CD4-positive, alpha-beta T cell (primary cell): ENCODE measurements around the gene MTG2. TPM values are rescaled to one million over a fixed set of nuclear protein-coding genes. Genes with fewer than 3 reads are reported as not detected.

ENCODE experiments used
- ATAC-seq: fragments of 200-7000 bp; cut with Tn5 transposase; one replicate; pipeline ENCODE4 v1.10.0; 2022; ENCODE audit warnings: mild to moderate bottlenecking; ENCODE audit not compliant: poor library complexity
- CTCF ChIA-PET: fragments of 350-600 bp; sonication (Branson Sonifier 250); formaldehyde crosslinking; loops from one replicate; lab custom pipeline; 2021; ENCODE audit warnings: antibody characterized with exemption, inconsistent platforms; lab: Charles Lee
- POLR2A ChIA-PET: fragments of 350-600 bp; sonication (Branson Sonifier 250); formaldehyde crosslinking; loops from one replicate; lab custom pipeline; 2021; ENCODE audit warnings: antibody characterized with exemption, inconsistent platforms; lab: Charles Lee
- DNase-seq, 14 experiments: peaks; one replicate each; pipeline ENCODE4 v3.0.0-alpha.2; 2013 to 2020; ENCODE audit warnings: mixed read lengths in 2 of 14
- H3K27ac ChIP-seq, 2 donors: one replicate each; pipeline versions ENCODE4 v1.5.1 to v1.7.0; 2013; ENCODE audit warnings: low read length in 2 of 2, low read depth in 1 of 2, mild to moderate bottlenecking in 1 of 2
- H3K27me3 ChIP-seq, 2 experiments: 1 replicate in 1 of 2; 2 replicates in 1 of 2; pipeline versions ENCODE4 v1.6.1 to v1.7.0; 2013; ENCODE audit warnings: low read length in 2 of 2, control low read depth in 1 of 2, mild to moderate bottlenecking in 1 of 2, moderate library complexity in 1 of 2; ENCODE audit not compliant: insufficient read depth in 2 of 2, control insufficient read depth in 1 of 2
- H3K36me3 ChIP-seq: one replicate; pipeline ENCODE4 v1.6.1; 2013; ENCODE audit warnings: low read length, control low read depth; ENCODE audit not compliant: insufficient read depth
- H3K4me1 ChIP-seq: one replicate; pipeline ENCODE4 v1.6.1; 2013; ENCODE audit warnings: low read length, control low read depth; ENCODE audit not compliant: insufficient read depth
- H3K4me3 ChIP-seq: one replicate; pipeline ENCODE4 v1.5.1; 2013; ENCODE audit warnings: mild to moderate bottlenecking, low read length, moderate library complexity
- H3K9me3 ChIP-seq, 2 experiments: 1 replicate in 1 of 2; 2 replicates in 1 of 2; pipeline versions ENCODE4 v1.6.1 to v1.7.0; 2013; ENCODE audit warnings: low read length in 2 of 2, mild to moderate bottlenecking in 2 of 2, control low read depth in 1 of 2, moderate library complexity in 1 of 2; ENCODE audit not compliant: control insufficient read depth in 1 of 2, insufficient read depth in 1 of 2
- H3K27ac Mint-ChIP-seq: one replicate; pipeline ENCODE4 v1.8.0; 2020; ENCODE audit warnings: mixed read lengths
- H3K27me3 Mint-ChIP-seq: one replicate; pipeline ENCODE4 v1.8.0; 2021; ENCODE audit warnings: mixed read lengths
- H3K36me3 Mint-ChIP-seq: one replicate; pipeline ENCODE4 v1.8.0; 2021; ENCODE audit warnings: low read depth, mixed read lengths
- H3K4me1 Mint-ChIP-seq: one replicate; pipeline ENCODE4 v1.8.0; 2021; ENCODE audit warnings: low read depth, mixed read lengths
- H3K4me3 Mint-ChIP-seq: one replicate; pipeline ENCODE4 v1.8.0; 2020; ENCODE audit warnings: mild to moderate bottlenecking, mixed read lengths
- H3K9me3 Mint-ChIP-seq: one replicate; pipeline ENCODE4 v1.8.0; 2020; ENCODE audit warnings: mixed read lengths
- intact Hi-C, 2 experiments: fragments of 100-400 bp; cut with DNase I in 1 of 2; cut with micrococcal nuclease in 1 of 2; formaldehyde crosslinking; loops; one replicate each; pipeline versions ENCODE4 v1.15.1 to v1.9.0; 2023 to 2025; cut with DNase I, micrococcal nuclease
- total RNA-seq, 174 experiments: library from RNA in 2 of 174; stranded (reverse) in 2 of 174; gene quantifications; one replicate each; pipeline ENCODE4 v1.2.3 and lab custom pipeline; 2021 to 2026
- TF ChIP-seq, protein P1 (sequence below): fragments of 200-600 bp; IDR thresholded peaks from one replicate; pipeline ENCODE4 v1.8.0; 2022; ENCODE audit warnings: antibody characterized with exemption, mild to moderate bottlenecking

Gene MTG2
- total RNA-seq, 2 experiments from 2014 or later, result 9.5 to 9.9 TPM

DNA sequence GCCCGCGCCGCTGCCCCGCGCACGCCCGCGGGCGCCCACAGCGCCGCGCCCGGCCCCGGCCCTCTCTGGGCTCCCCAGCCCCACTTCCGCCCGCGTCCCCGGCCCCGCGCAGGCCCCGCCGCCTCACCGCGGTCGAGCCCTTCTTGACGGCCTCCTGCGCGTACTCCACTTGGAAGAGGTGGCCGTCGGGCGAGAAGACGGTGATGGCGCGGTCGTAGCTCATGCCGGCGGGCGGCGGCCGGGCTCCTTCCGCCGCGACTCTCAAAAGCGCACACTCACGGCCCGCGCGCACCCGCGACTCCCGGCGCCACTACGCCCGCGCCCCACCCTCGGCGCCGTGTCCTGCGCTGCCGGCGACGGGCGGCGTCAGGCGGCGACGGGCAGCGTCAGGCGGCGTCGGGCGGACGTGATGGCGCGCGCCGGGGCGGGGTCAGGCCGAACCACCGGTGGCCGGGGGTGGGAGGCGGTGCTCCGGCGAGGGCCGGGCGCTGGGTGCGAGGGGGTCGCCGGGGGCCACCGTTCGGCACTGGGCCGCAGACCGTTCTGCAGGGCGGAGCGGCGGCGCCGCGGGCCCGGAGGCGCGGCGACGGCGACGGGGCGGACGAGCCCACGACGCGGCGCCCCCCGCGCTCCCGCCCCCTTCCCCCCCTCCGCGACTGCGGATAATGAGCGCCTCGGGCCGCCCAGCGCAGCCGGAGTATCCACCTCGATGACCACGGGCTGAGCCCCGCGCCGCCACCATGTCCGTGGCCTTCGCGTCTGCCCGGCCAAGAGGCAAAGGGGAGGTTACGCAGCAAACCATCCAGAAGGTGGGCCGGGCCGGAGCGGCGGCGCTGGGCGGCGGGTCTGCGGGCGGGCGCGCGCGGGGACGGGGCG is 39.5 kb upstream of the MTG2 start, which contains the start of the genes PSMA7 and SS18L1:
TSS of gene PSMA7 (minus strand) at position 314 of the 876 bp plus-strand sequence. CDS start at position 223, 91 bp downstream.
TSS of gene SS18L1 (plus strand) at position 689 of the 876 bp plus-strand sequence. CDS start at position 741, 52 bp downstream.
- peak within 1 kb of the TSS; percentile 95 for H3K4me3 Mint-ChIP-seq

DNA sequence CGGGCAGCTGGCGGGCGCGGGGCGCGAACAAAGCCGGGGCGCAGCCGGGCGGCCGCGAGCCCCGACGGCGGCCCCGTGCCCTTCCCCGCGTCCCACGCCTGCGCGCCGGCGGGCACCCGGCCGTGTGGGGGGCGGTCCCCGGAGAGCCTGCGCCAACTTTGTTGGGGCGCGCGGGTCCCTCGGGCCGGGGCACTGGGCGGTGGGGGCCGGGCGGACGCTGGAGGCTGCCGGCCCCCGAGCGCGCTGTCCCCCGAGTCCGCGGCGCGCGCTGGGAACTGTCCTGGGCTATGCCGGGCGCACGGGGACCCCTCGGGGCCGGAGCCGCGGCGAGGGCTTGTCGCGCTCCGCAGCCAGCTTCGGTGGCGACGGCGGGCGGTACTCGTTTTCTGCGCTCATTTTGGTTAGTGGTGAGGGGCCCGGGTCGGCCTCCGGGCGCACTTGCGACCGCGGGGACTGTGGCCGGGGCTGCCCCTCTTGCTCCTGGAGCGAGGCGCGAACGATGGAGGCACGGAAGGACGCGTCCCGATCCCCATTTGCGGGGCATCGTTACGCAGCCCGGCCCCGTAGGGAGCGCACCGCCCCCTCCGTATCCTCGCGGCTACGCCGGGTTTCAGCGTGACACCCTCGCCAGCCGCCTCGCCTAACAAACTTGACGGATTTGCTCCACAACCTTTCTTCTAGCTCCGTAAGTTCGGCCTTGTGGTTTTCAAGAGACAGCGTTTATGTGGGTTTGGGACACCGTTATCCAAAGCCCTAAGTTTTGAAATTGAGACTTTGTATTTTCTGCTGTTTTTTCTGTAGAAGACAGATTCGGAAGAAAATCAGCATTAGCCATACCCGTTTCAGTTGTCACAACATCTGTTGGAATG is 38.6 kb upstream of the MTG2 start:
- no peaks in the 10 kb centered on the region for H3K27me3 ChIP-seq
- DNase-seq (peak in 12 of 14 experiments; percentile 15 to 75 (median 52)), ATAC-seq (peak; percentile 28)
- H3K36me3 ChIP-seq, result peaks cover 16% of the 10 kb centered on the region
- H3K27ac Mint-ChIP-seq, result peak overlapping the region; percentile 86
- CTCF ChIA-PET, result interaction anchor here (1.7 kb wide), 1 partner anchor 12 kb away, joined by 6 read pairs; no protein-coding TSS in a partner anchor
- peak overlapping the region; percentile 65 for H3K4me3 ChIP-seq
- H3K4me3 Mint-ChIP-seq, result peak overlapping the region; percentile 87
- no peaks in the 10 kb centered on the region for H3K27me3 Mint-ChIP-seq
- POLR2A ChIA-PET, result interaction anchor here (0.6 to 6.5 kb wide), 7 partner anchors 11 to 133 kb away, joined by 3 to 78 read pairs (median 3); partner anchors contain the start of genes LSM14B and TAF4
- peaks cover 49% of the 10 kb centered on the region for H3K4me1 ChIP-seq
- peaks cover 41% of the 10 kb centered on the region for H3K36me3 Mint-ChIP-seq
- intact Hi-C loops, result loop anchor here (1.0 to 5.0 kb wide), 4 partner anchors 38 to 243 kb away; partner anchors contain the start of genes MTG2 (in 1 of the 2) and RPS21 (in 1 of the 2)
- no peaks in the 10 kb centered on the region for H3K9me3 Mint-ChIP-seq
- H3K27ac ChIP-seq, result peak overlapping the region in 1 of 2 donors; percentile 22
- no peaks in the 10 kb centered on the region for H3K9me3 ChIP-seq
- H3K4me1 Mint-ChIP-seq, result peaks cover 51% of the 10 kb centered on the region
- TF ChIP-seq, protein P1, sequence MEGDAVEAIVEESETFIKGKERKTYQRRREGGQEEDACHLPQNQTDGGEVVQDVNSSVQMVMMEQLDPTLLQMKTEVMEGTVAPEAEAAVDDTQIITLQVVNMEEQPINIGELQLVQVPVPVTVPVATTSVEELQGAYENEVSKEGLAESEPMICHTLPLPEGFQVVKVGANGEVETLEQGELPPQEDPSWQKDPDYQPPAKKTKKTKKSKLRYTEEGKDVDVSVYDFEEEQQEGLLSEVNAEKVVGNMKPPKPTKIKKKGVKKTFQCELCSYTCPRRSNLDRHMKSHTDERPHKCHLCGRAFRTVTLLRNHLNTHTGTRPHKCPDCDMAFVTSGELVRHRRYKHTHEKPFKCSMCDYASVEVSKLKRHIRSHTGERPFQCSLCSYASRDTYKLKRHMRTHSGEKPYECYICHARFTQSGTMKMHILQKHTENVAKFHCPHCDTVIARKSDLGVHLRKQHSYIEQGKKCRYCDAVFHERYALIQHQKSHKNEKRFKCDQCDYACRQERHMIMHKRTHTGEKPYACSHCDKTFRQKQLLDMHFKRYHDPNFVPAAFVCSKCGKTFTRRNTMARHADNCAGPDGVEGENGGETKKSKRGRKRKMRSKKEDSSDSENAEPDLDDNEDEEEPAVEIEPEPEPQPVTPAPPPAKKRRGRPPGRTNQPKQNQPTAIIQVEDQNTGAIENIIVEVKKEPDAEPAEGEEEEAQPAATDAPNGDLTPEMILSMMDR, result no peak

More for the DNA sequence above, 39.5 kb upstream of the MTG2 start, which contains the start of the genes PSMA7 and SS18L1:
- TF ChIP-seq, protein P1, result no peak
- peak within 1 kb of the TSS; percentile 53 to 75 for H3K27ac ChIP-seq
- H3K36me3 ChIP-seq, result peaks cover 22% of the 10 kb centered on the region
- H3K4me1 Mint-ChIP-seq, result peaks cover 51% of the 10 kb centered on the region
- intact Hi-C loops, result loop anchor here (1.0 to 5.0 kb wide), 3 partner anchors 39 to 243 kb away; partner anchors contain the start of genes MTG2 (in 1 of the 2) and RPS21 (in 1 of the 2)
- H3K9me3 ChIP-seq, result no peaks in the 10 kb centered on the region
- peaks cover 49% of the 10 kb centered on the region for H3K4me1 ChIP-seq
- peak within 1 kb of the TSS; percentile 96 for H3K27ac Mint-ChIP-seq
- ChIA-PET POLR2A (interaction anchor here (0.9 to 6.5 kb wide), 11 partner anchors 10 to 243 kb away, joined by 3 to 78 read pairs (median 3); partner anchors contain the start of genes LSM14B, RPS21 and TAF4), CTCF (interaction anchor here (1.7 kb wide), 1 partner anchor 13 kb away, joined by 6 read pairs; no protein-coding TSS in a partner anchor)
- H3K36me3 Mint-ChIP-seq, result peaks cover 49% of the 10 kb centered on the region
- no peaks in the 10 kb centered on the region for H3K27me3 ChIP-seq
- peak; percentile 71 to 98 (median 83) for DNase-seq
- ATAC-seq, result peak; percentile 83
- H3K4me3 ChIP-seq, result peak within 1 kb of the TSS; percentile 65
- H3K27me3 Mint-ChIP-seq, result no peaks in the 10 kb centered on the region
- no peaks in the 10 kb centered on the region for H3K9me3 Mint-ChIP-seq

DNA sequence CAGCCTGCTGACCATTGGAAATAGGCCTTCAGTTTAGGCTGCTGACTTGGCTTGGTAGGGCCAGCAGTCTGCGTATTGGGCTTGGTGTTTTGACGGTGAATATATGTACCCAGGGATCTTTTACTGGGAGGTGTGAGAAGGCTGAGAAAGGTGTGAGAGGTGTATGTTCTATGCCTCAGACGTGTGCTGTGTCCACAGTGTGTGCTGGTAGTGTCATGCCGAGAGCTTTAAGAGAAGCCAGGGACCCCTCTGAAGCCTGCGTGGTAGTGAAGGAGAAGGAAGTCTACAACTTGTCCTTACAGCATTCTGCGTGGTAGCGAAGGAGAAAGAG is 37.2 kb upstream of the MTG2 start:
- no peak for DNase-seq
- no peak for ATAC-seq
- no peak overlapping the region for H3K4me3 ChIP-seq
- H3K9me3 ChIP-seq, result no peaks in the 10 kb centered on the region
- TF ChIP-seq, protein P1, result no peak
- H3K27ac ChIP-seq, result no peak overlapping the region
- intact Hi-C loops, result no loop called here
- no peaks in the 10 kb centered on the region for H3K27me3 ChIP-seq
- H3K27me3 Mint-ChIP-seq, result no peaks in the 10 kb centered on the region
- H3K4me3 Mint-ChIP-seq, result peak overlapping the region; percentile 87
- H3K27ac Mint-ChIP-seq, result peak overlapping the region; percentile 86
- peaks cover 47% of the 10 kb centered on the region for H3K4me1 ChIP-seq
- H3K36me3 ChIP-seq, result peaks cover under 1% of the 10 kb centered on the region
- peaks cover 26% of the 10 kb centered on the region for H3K36me3 Mint-ChIP-seq
- no peaks in the 10 kb centered on the region for H3K9me3 Mint-ChIP-seq
- ChIA-PET POLR2A (interaction anchor here (5.4 to 6.5 kb wide), 2 partner anchors 25 to 79 kb away, joined by 51 to 78 read pairs; partner anchors contain the start of genes LSM14B and TAF4), CTCF (no interaction called here)
- H3K4me1 Mint-ChIP-seq, result peaks cover 47% of the 10 kb centered on the region
